ENCODE data around the gene CTXN2. TPM values are rescaled to one million over a fixed set of nuclear protein-coding genes. Genes with fewer than 3 reads are reported as not detected.

Gene CTXN2
- not detected in 2 replicates for total RNA-seq

GRCh38 chr15:48191574-48192225 is at the start of gene CTXN2:
Gene CTXN2, plus strand, starts transcription at chr15:48191665. Its CDS starts 9,636 bp downstream, at chr15:48201301.

GRCh38 chr15:48177766-48178647 is 13.5 kb upstream of the CTXN2 start, which contains the start of gene MYEF2:
Gene MYEF2, minus strand, starts transcription at chr15:48178295. Its CDS starts 58 bp downstream, at chr15:48178237.

GRCh38 chr15:48205981-48206380 is 14.5 kb downstream of the CTXN2 start, which contains the start of gene SLC12A1:
Gene SLC12A1, plus strand, starts transcription at chr15:48206302. Its CDS starts 1,418 bp downstream, at chr15:48207720.

Other genes with a start within 250 kb of the CTXN2 start
- not detected in 2 replicates for gene SLC24A5, start 70.7 kb upstream of the CTXN2 start, total RNA-seq
- gene MYEF2, start 13.4 kb upstream of the CTXN2 start, total RNA-seq: 7.9 and 9.1 TPM in 2 replicates
- gene SLC12A1, start 14.6 kb downstream of the CTXN2 start, total RNA-seq: not detected in 2 replicates
- 107 and 115 TPM in 2 replicates for gene DUT, start 139.8 kb downstream of the CTXN2 start, total RNA-seq

Measured in bronchus fibroblast of lung (primary cell).